Endothelial cell of umbilical vein (primary cell): Measurements from ENCODE around the gene FCER2. TPM values are rescaled to one million over a fixed set of nuclear protein-coding genes. Genes with fewer than 3 reads are reported as not detected.

Experiments
- BruUV-seq: library from RNA; stranded (reverse); fragments of 400-500 nt; replicated peaks from 2 replicates; lab custom pipeline; 2021; lab: Mats Ljungman, UMichigan
- CTCF ChIA-PET: fragments of 300-600, 350-600 bp; sonication (Branson Sonifier 250); formaldehyde crosslinking; loops from one replicate; lab custom pipeline; 2021; ENCODE audit warnings: antibody characterized with exemption, inconsistent platforms; lab: Charles Lee
- POLR2A ChIA-PET: fragments of 300-600, 350-600 bp; sonication (Branson Sonifier 250); formaldehyde crosslinking; loops from one replicate; lab custom pipeline; 2021; ENCODE audit warnings: antibody characterized with exemption, inconsistent platforms; lab: Charles Lee
- DNase-seq: peaks from one replicate; pipeline ENCODE4 v3.0.0-alpha.2; 2011; ENCODE audit warnings: low read depth, low spot score
- FAIRE-seq: peaks from 2 replicates; lab custom pipeline; 2011; peaks lifted over from hg19 to GRCh38; lab: Jason Lieb, UNC
- H2AFZ ChIP-seq: 2 replicates; pipeline ENCODE4 v1.6.0; 2012; ENCODE audit warnings: low read depth, low read length, control low read depth, inconsistent platforms
- H3K27ac ChIP-seq: 2 replicates; pipeline ENCODE4 v1.5.1; 2011; ENCODE audit warnings: low read depth, mild to moderate bottlenecking, control low read depth, low read length, moderate library complexity; ENCODE audit not compliant: insufficient read depth
- H3K27me3 ChIP-seq, 2 experiments: 2 replicates each; pipeline versions ENCODE4 v1.6.0 to v1.6.1; 2011; ENCODE audit warnings: low read length in 2 of 2, mixed read lengths in 1 of 2; ENCODE audit not compliant: control insufficient read depth in 2 of 2, insufficient read depth in 2 of 2
- H3K36me3 ChIP-seq, 2 experiments: 2 replicates in 1 of 2; 3 replicates in 1 of 2; pipeline ENCODE4 v1.5.1; 2011; ENCODE audit warnings: low read length in 2 of 2, mild to moderate bottlenecking in 1 of 2, moderate library complexity in 1 of 2; ENCODE audit not compliant: control insufficient read depth in 2 of 2, insufficient read depth in 2 of 2; ENCODE audit errors: extremely low read depth in 1 of 2
- H3K4me1 ChIP-seq: 3 replicates; pipeline ENCODE4 v1.5.1; 2011; ENCODE audit warnings: mild to moderate bottlenecking, low read length; ENCODE audit not compliant: control insufficient read depth, insufficient read depth; ENCODE audit errors: extremely low read depth
- H3K4me2 ChIP-seq: 2 replicates; pipeline ENCODE4 v1.6.1; 2011; ENCODE audit warnings: low read length, control low read depth, mixed read lengths; ENCODE audit not compliant: insufficient read depth
- H3K4me3 ChIP-seq, 3 experiments: fragments of 200-600 bp in 1 of 3; sonication (generic), shearing (Covaris generic) in 1 of 3; replicated peaks in 1 of 3; 2 replicates each; pipeline ENCODE4 v1.5.1; 2011 to 2016; ENCODE audit warnings: control low read depth in 3 of 3, low read length in 3 of 3, mild to moderate bottlenecking in 2 of 3, inconsistent platforms in 1 of 3, low read depth in 1 of 3, moderate library complexity in 1 of 3; ENCODE audit not compliant: insufficient read depth in 1 of 3
- H3K79me2 ChIP-seq: 2 replicates; pipeline ENCODE4 v1.6.0; 2012; ENCODE audit warnings: low read length, inconsistent platforms; ENCODE audit not compliant: control insufficient read depth, insufficient read depth
- H3K9ac ChIP-seq: replicated peaks from 2 replicates; pipeline ENCODE3; 2011; ENCODE audit warnings: low read length, control low read depth; ENCODE audit not compliant: insufficient read depth; ENCODE audit errors: extremely low read depth
- H3K9me1 ChIP-seq: replicated peaks from 3 replicates; pipeline ENCODE4 v1.6.0; 2011; ENCODE audit warnings: mild to moderate bottlenecking, low read length; ENCODE audit not compliant: control insufficient read depth, insufficient read depth; ENCODE audit errors: extremely low read depth
- H3K9me3 ChIP-seq: replicated peaks from 2 replicates; pipeline ENCODE4 v1.5.1; 2012; ENCODE audit warnings: low read length, inconsistent platforms; ENCODE audit not compliant: control insufficient read depth, insufficient read depth
- H4K20me1 ChIP-seq: replicated peaks from 2 replicates; pipeline ENCODE3; 2011; ENCODE audit warnings: mild to moderate bottlenecking, low read length; ENCODE audit not compliant: control insufficient read depth, insufficient read depth; ENCODE audit errors: extremely low read depth
- EZH2 ChIP-seq: IDR thresholded peaks from 2 replicates; pipeline ENCODE4 v1.6.1; 2012; ENCODE audit warnings: borderline replicate concordance, low read depth, mild to moderate bottlenecking, moderate library complexity, low read length, inconsistent platforms; ENCODE audit not compliant: severe bottlenecking
- FOS ChIP-seq: IDR thresholded peaks from 2 replicates; pipeline ENCODE4 v1.6.1; 2011; ENCODE audit warnings: mild to moderate bottlenecking, low read length, moderate library complexity, borderline replicate concordance; ENCODE audit not compliant: insufficient read depth
- GATA2 ChIP-seq: IDR thresholded peaks from 2 replicates; pipeline ENCODE4 v1.7.0; 2011; ENCODE audit warnings: low read depth, mild to moderate bottlenecking, moderate library complexity, mixed read lengths, low read length; ENCODE audit not compliant: insufficient read length, insufficient read depth
- JUN ChIP-seq: IDR thresholded peaks from 2 replicates; pipeline ENCODE4 v1.6.1; 2011; ENCODE audit warnings: borderline replicate concordance, low read depth; ENCODE audit not compliant: insufficient read length, insufficient read depth
- MYC ChIP-seq: IDR thresholded peaks from one replicate; pipeline ENCODE4 v1.6.1; 2011; ENCODE audit warnings: mild to moderate bottlenecking, low read depth, low read length
- POLR2A ChIP-seq: IDR thresholded peaks from 2 replicates; pipeline ENCODE4 v1.6.1; 2012; ENCODE audit warnings: low read depth, mild to moderate bottlenecking, control low read depth, low read length
- POLR2AphosphoS5 ChIP-seq: IDR thresholded peaks from 2 replicates; pipeline ENCODE4 v1.6.1; 2012; ENCODE audit warnings: low read depth, mild to moderate bottlenecking, control low read depth, low read length, moderate library complexity; ENCODE audit not compliant: insufficient read depth
- dilution Hi-C: fragments of 300-500 bp; cut with MboI; formaldehyde crosslinking; loops from one replicate; pipeline ENCODE4 v1.15.0; 2019; ENCODE audit warnings: low sequenced_read_pairs; ENCODE audit not compliant: extremely low pct_ligation_motif_present
- intact Hi-C: fragments of 100-400 bp; cut with micrococcal nuclease; formaldehyde crosslinking; loops from one replicate; pipeline ENCODE4 v1.10.0; 2022
- polyA plus RNA-seq, 4 experiments: library from polyadenylated mRNA; depleted of rRNA in 3 of 4; stranded (reverse) in 3 of 4; unstranded in 1 of 4; fragments of >200 nt; gene quantifications; 2 replicates each; pipeline versions ENCODE4 v1.2.1 to v1.2.3, GENCODE V29; 2011 to 2012; ENCODE audit warnings: missing spikeins in 1 of 4
- total RNA-seq: library from RNA; stranded (reverse); gene quantifications from 2 replicates; pipeline ENCODE4 v1.2.3, GENCODE V29; 2021
- TF ChIP-seq, protein P1 (sequence below): IDR thresholded peaks from 2 replicates; pipeline ENCODE4 v1.6.1; 2011; ENCODE audit not compliant: insufficient read depth, insufficient read length
- TF ChIP-seq, protein P2 (sequence below), 2 donors: IDR thresholded peaks; 1 replicate in 1 of 2; 2 replicates in 1 of 2; pipeline ENCODE4 v1.5.1; 2011; ENCODE audit warnings: low read length in 2 of 2, mild to moderate bottlenecking in 2 of 2, moderate library complexity in 2 of 2, control low read depth in 1 of 2, inconsistent platforms in 1 of 2, low read depth in 1 of 2; ENCODE audit not compliant: insufficient read depth in 1 of 2; ENCODE audit errors: extremely low read depth in 1 of 2

The FCER2 gene
- total and polyA plus RNA-seq, 2 donors (not counting 3 experiments of a cell fraction or from before 2014, with no cell fraction given) = not detected

GRCh38 chr19:7748171-7748570 lies 46.2 kb upstream of the FCER2 start:
- no peak for FAIRE-seq

More at GRCh38 chr19:7748171-7748570, 46.2 kb upstream of the FCER2 start:
- ChIA-PET CTCF (interaction anchor here (1.3 to 1.6 kb wide), 2 partner anchors 9 to 51 kb away, joined by 3 to 12 read pairs; no protein-coding TSS in a partner anchor), POLR2A (no interaction called here)
- no peak for TF ChIP-seq FOS
- no peak for TF ChIP-seq POLR2AphosphoS5
- TF ChIP-seq POLR2A = no peak
- TF ChIP-seq, protein P1, sequence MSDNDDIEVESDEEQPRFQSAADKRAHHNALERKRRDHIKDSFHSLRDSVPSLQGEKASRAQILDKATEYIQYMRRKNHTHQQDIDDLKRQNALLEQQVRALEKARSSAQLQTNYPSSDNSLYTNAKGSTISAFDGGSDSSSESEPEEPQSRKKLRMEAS = no peak
- TF ChIP-seq, protein P2, sequence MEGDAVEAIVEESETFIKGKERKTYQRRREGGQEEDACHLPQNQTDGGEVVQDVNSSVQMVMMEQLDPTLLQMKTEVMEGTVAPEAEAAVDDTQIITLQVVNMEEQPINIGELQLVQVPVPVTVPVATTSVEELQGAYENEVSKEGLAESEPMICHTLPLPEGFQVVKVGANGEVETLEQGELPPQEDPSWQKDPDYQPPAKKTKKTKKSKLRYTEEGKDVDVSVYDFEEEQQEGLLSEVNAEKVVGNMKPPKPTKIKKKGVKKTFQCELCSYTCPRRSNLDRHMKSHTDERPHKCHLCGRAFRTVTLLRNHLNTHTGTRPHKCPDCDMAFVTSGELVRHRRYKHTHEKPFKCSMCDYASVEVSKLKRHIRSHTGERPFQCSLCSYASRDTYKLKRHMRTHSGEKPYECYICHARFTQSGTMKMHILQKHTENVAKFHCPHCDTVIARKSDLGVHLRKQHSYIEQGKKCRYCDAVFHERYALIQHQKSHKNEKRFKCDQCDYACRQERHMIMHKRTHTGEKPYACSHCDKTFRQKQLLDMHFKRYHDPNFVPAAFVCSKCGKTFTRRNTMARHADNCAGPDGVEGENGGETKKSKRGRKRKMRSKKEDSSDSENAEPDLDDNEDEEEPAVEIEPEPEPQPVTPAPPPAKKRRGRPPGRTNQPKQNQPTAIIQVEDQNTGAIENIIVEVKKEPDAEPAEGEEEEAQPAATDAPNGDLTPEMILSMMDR (IDR thresholded peaks at IDR 0.05; ENCODE audit: extremely low read depth in 1 of 2, insufficient read depth in 1 of 2, low read depth in 1 of 2, low read length in 2 of 2) = no peak
- TF ChIP-seq EZH2 = no peak
- no peak for TF ChIP-seq GATA2
- no peak for TF ChIP-seq MYC
- no peak for TF ChIP-seq JUN
- no peak overlapping the region for H3K9ac ChIP-seq
- DNase-seq = no peak
- no peaks in the 10 kb centered on the region for H3K9me3 ChIP-seq
- H3K4me2 ChIP-seq = no peak overlapping the region
- peaks cover 0 to 2% of the 10 kb centered on the region in 2 experiments for H3K27me3 ChIP-seq
- H2AFZ ChIP-seq = no peak overlapping the region
- no peaks in the 10 kb centered on the region for H3K9me1 ChIP-seq
- H3K4me3 ChIP-seq = no peak overlapping the region
- no TSS peak for BruUV-seq
- H4K20me1 ChIP-seq = no peaks in the 10 kb centered on the region
- no peaks in the 10 kb centered on the region for H3K79me2 ChIP-seq
- H3K4me1 ChIP-seq = no peaks in the 10 kb centered on the region
- H3K36me3 ChIP-seq = no peaks in the 10 kb centered on the region
- intact Hi-C loops = loop anchor here (1.0 kb wide), 1 partner anchor 51 kb away; no protein-coding TSS in a partner anchor
- no peak overlapping the region for H3K27ac ChIP-seq
- dilution Hi-C loops = no loop called here
